SHP77 treated with DMSO at 0.1 percent for 48 hours (cell line): ENCODE data around the gene NEO1.

Experiments used
- DNase-seq: peaks from one replicate; lab custom pipeline; 2025; lab: John Stamatoyannopoulos, UW

Gene NEO1

GRCh38 chr15:73078722-73079121 lies 26.5 kb downstream of the NEO1 start:
- DNase-seq = no peak

- no peak for DNase-seq
Observed at GRCh38 chr15:73079565-73079964, 27.3 kb downstream of the NEO1 start.

GRCh38 chr15:73081321-73081958 lies 29.2 kb downstream of the NEO1 start:
- no peak for DNase-seq

GRCh38 chr15:73082812-73083211 lies 30.5 kb downstream of the NEO1 start:
- DNase-seq = no peak

- DNase-seq = no peak
Observed at GRCh38 chr15:73087098-73087497, 34.8 kb downstream of the NEO1 start.

- DNase-seq = no peak
Observed at GRCh38 chr15:73105064-73105463, 52.8 kb downstream of the NEO1 start.

- no peak for DNase-seq
Observed at GRCh38 chr15:73108676-73109075, 56.4 kb downstream of the NEO1 start.

GRCh38 chr15:73109765-73110164 lies 57.5 kb downstream of the NEO1 start:
- DNase-seq = no peak

- DNase-seq = no peak
Observed at GRCh38 chr15:73110201-73110600, 57.9 kb downstream of the NEO1 start.

GRCh38 chr15:73114064-73114463 lies 61.8 kb downstream of the NEO1 start:
- DNase-seq = no peak

GRCh38 chr15:73116164-73116563 lies 63.9 kb downstream of the NEO1 start:
- no peak for DNase-seq

- no peak for DNase-seq
Observed at GRCh38 chr15:73118055-73118454, 65.8 kb downstream of the NEO1 start.

GRCh38 chr15:73119478-73119877 lies 67.2 kb downstream of the NEO1 start:
- no peak for DNase-seq

- DNase-seq = no peak
Observed at GRCh38 chr15:73120269-73120668, 68.0 kb downstream of the NEO1 start.

GRCh38 chr15:73125219-73125618 lies 73.0 kb downstream of the NEO1 start:
- DNase-seq = no peak

GRCh38 chr15:73127302-73127936 lies 75.2 kb downstream of the NEO1 start:
- peak; percentile 3 for DNase-seq

- no peak for DNase-seq
Observed at GRCh38 chr15:73130830-73131229, 78.6 kb downstream of the NEO1 start.

GRCh38 chr15:73134196-73134595 lies 81.9 kb downstream of the NEO1 start:
- no peak for DNase-seq

GRCh38 chr15:73139041-73139743 lies 86.9 kb downstream of the NEO1 start:
- DNase-seq = no peak

GRCh38 chr15:73139744-73140553 lies 87.7 kb downstream of the NEO1 start:
- DNase-seq = no peak

GRCh38 chr15:73141216-73141900 lies 89.1 kb downstream of the NEO1 start:
- no peak for DNase-seq
